A549 (cell line): Measurements from ENCODE around the gene GAA. TPM values are rescaled to one million over a fixed set of nuclear protein-coding genes. Genes with fewer than 3 reads are reported as not detected.

Experiments used
- ATAC-seq, 2 experiments: fragments of 200-7000 bp in 1 of 2; fragments of >200 bp in 1 of 2; cut with Nextera tagmentation in 1 of 2; cut with Tn5 transposase in 1 of 2; 3 replicates each; pipeline versions ENCODE4 v1.8.0 to v1.9.1; 2018 to 2020; ENCODE audit warnings: mild to moderate bottlenecking in 1 of 2, moderate library complexity in 1 of 2
- CTCF ChIA-PET: fragments of 300-600 bp; sonication (Branson Sonifier 250); formaldehyde crosslinking; extraction: SDS; loops from one replicate; lab custom pipeline; 2021; ENCODE audit warnings: antibody characterized with exemption, inconsistent platforms; lab: Yijun Ruan, JAX
- POLR2A ChIA-PET: fragments of 350-600 bp; formaldehyde crosslinking; extraction: SDS; loops from one replicate; lab custom pipeline; 2021; ENCODE audit warnings: antibody characterized with exemption, inconsistent platforms; lab: Yijun Ruan, JAX
- DNase-seq, 2 experiments: peaks; one replicate each; pipeline versions ENCODE4 v3.0.0 to v3.0.0-alpha.2; 2011 to 2016; ENCODE audit warnings: low read depth in 1 of 2, low spot score in 1 of 2
- FAIRE-seq: peaks from 2 replicates; lab custom pipeline; 2011; peaks lifted over from hg19 to GRCh38; lab: Jason Lieb, UNC
- H3K27ac ChIP-seq, 2 experiments: fragments of >200 bp; sonication (Bioruptor Twin); formaldehyde crosslinking; 3 replicates each; pipeline ENCODE4 v1.5.1; 2016 to 2017
- H3K4me1 ChIP-seq: fragments of >200 bp; sonication (Bioruptor Twin); formaldehyde crosslinking; 3 replicates; pipeline ENCODE4 v1.6.1; 2016
- H3K4me2 ChIP-seq: fragments of >200 bp; sonication (Bioruptor Twin); formaldehyde crosslinking; 3 replicates; pipeline ENCODE4 v1.6.1; 2016
- H3K4me3 ChIP-seq: fragments of >200 bp; sonication (Bioruptor Twin); formaldehyde crosslinking; 3 replicates; pipeline ENCODE4 v1.5.1; 2016
- H3K9me3 ChIP-seq: fragments of >200 bp; sonication (Bioruptor Twin); formaldehyde crosslinking; 3 replicates; pipeline ENCODE4 v1.6.1; 2016
- CBX2 ChIP-seq: fragments of 200-600 bp; sonication (generic); IDR thresholded peaks from 2 replicates; pipeline ENCODE4 v1.6.1; 2016; ENCODE audit warnings: low read depth, mild to moderate bottlenecking, borderline replicate concordance
- CBX8 ChIP-seq: fragments of 200-600 bp; sonication (generic); IDR thresholded peaks from 2 replicates; pipeline ENCODE4 v1.6.1; 2016
- CHD2 ChIP-seq: fragments of 150-350 bp; IDR thresholded peaks from 2 replicates; pipeline ENCODE4 v1.6.1; 2014; ENCODE audit warnings: low read length; ENCODE audit not compliant: partially characterized antibody
- EHMT2 ChIP-seq: fragments of 200-600 bp; sonication (generic); IDR thresholded peaks from 2 replicates; pipeline ENCODE4 v1.6.1; 2016; ENCODE audit warnings: antibody characterized with exemption, low read depth, mild to moderate bottlenecking, moderate library complexity
- EP300 ChIP-seq, 2 experiments: fragments of >200 bp; sonication (Bioruptor Twin); formaldehyde crosslinking; IDR thresholded peaks; 2 replicates in 1 of 2; 3 replicates in 1 of 2; pipeline ENCODE4 v1.6.1; 2016 to 2017
- ESRRA ChIP-seq: fragments of 150-350 bp; IDR thresholded peaks from 2 replicates; pipeline ENCODE4 v1.6.1; 2014; ENCODE audit warnings: mild to moderate bottlenecking, low read length, borderline replicate concordance
- FOSB ChIP-seq: fragments of 250-450 bp; sonication (Bioruptor Pico); IDR thresholded peaks from 2 replicates; pipeline ENCODE4 v1.5.0; 2020; ENCODE audit warnings: mild to moderate bottlenecking, moderate library complexity
- FOSL2 ChIP-seq, 2 experiments: fragments of 450-650 bp in 1 of 2; fragments of >200 bp in 1 of 2; sonication (Bioruptor Twin) in 1 of 2; formaldehyde crosslinking; IDR thresholded peaks; 2 replicates each; pipeline versions ENCODE4 v1.5.0 to v1.6.1; 2016 to 2020; ENCODE audit warnings: mild to moderate bottlenecking in 1 of 2, moderate library complexity in 1 of 2
- GATA3 ChIP-seq: IDR thresholded peaks from 2 replicates; pipeline ENCODE4 v1.6.1; 2012; ENCODE audit warnings: borderline replicate concordance
- HEYL ChIP-seq: fragments of 250-450 bp; sonication (Bioruptor Pico); IDR thresholded peaks from 2 replicates; pipeline ENCODE4 v1.8.0; 2021; ENCODE audit warnings: mild to moderate bottlenecking, moderate library complexity
- HOXA7 ChIP-seq: fragments of 250-450 bp; sonication (Bioruptor Pico); IDR thresholded peaks from 2 replicates; pipeline ENCODE4 v1.5.0; 2020; ENCODE audit warnings: mild to moderate bottlenecking, moderate library complexity
- HOXB13 ChIP-seq: fragments of 250-450 bp; sonication (Bioruptor Pico); IDR thresholded peaks from 2 replicates; pipeline ENCODE4 v1.5.0; 2020; ENCODE audit warnings: low read depth, mild to moderate bottlenecking, moderate library complexity
- HOXB5 ChIP-seq: fragments of 250-450 bp; sonication (Bioruptor Pico); IDR thresholded peaks from 2 replicates; pipeline ENCODE4 v1.5.0; 2020; ENCODE audit warnings: mild to moderate bottlenecking, moderate library complexity
- JUNB ChIP-seq: fragments of >200 bp; sonication (Bioruptor Twin); formaldehyde crosslinking; IDR thresholded peaks from 2 replicates; pipeline ENCODE4 v1.6.1; 2016
- KDM5A ChIP-seq: fragments of 200-600 bp; sonication (generic); IDR thresholded peaks from 2 replicates; pipeline ENCODE4 v1.6.1; 2016; ENCODE audit warnings: antibody characterized with exemption, mild to moderate bottlenecking
- NFE2L2 ChIP-seq: fragments of 150-350 bp; conservative IDR thresholded peaks from 2 replicates; pipeline ENCODE4 v1.6.1; 2014; ENCODE audit warnings: low read length
- POLR2A ChIP-seq: IDR thresholded peaks from 2 replicates; pipeline ENCODE4 v1.6.1; 2012; ENCODE audit warnings: mild to moderate bottlenecking, low read length
- POLR2AphosphoS2 ChIP-seq: conservative IDR thresholded peaks from 2 replicates; pipeline ENCODE4 v1.6.1; 2012; ENCODE audit warnings: low read length, improper control_type of control experiment, inconsistent platforms
- RAD21 ChIP-seq, 2 experiments: fragments of >200 bp in 1 of 2; sonication (Bioruptor Twin) in 1 of 2; formaldehyde crosslinking in 1 of 2; IDR thresholded peaks in 1 of 2; conservative IDR thresholded peaks in 1 of 2; 2 replicates in 1 of 2; 3 replicates in 1 of 2; pipeline ENCODE4 v1.6.1; 2012 to 2018; ENCODE audit warnings: inconsistent platforms in 1 of 2
- SMC3 ChIP-seq: fragments of >200 bp; sonication (Bioruptor Twin); formaldehyde crosslinking; IDR thresholded peaks from 3 replicates; pipeline ENCODE4 v1.6.1; 2018; ENCODE audit warnings: inconsistent platforms
- SREBF2 ChIP-seq: fragments of 450-650 bp; IDR thresholded peaks from 2 replicates; pipeline ENCODE4 v1.6.1; 2014; ENCODE audit warnings: mild to moderate bottlenecking, moderate library complexity
- TFCP2L1 ChIP-seq: fragments of 250-450 bp; sonication (Bioruptor Pico); IDR thresholded peaks from 2 replicates; pipeline ENCODE4 v1.5.0; 2021; ENCODE audit warnings: mild to moderate bottlenecking
- ZSCAN20 ChIP-seq: fragments of 250-450 bp; sonication (Bioruptor Pico); IDR thresholded peaks from 2 replicates; pipeline ENCODE4 v1.8.0; 2022; ENCODE audit warnings: mild to moderate bottlenecking, moderate library complexity
- WGBS: methylation state at CpG from one replicate; pipeline ENCODE4 v1.1.6; 2017; ENCODE audit errors: missing lambda C conversion rate; 5-methylcytosine and 5-hydroxymethylcytosine counted together
- polyA plus RNA-seq, 4 experiments: library from polyadenylated mRNA; depleted of rRNA in 3 of 4; stranded (reverse); fragments of >200 nt; fragmentation: RNase III in 1 of 4; extraction: RNeasy Plus Mini Kit Qiagen cat#74134 plus additional on column Dnase treatment in 1 of 4; gene quantifications; 2 replicates in 3 of 4; 3 replicates in 1 of 4; pipeline ENCODE4 v1.2.3, GENCODE V29; 2011 to 2017
- TF ChIP-seq, protein P1 (sequence below): fragments of 200-600 bp; sonication (generic); IDR thresholded peaks from 2 replicates; pipeline ENCODE4 v1.6.1; 2016; ENCODE audit warnings: antibody characterized with exemption, mild to moderate bottlenecking, moderate library complexity
- TF ChIP-seq, protein P2 (sequence below): fragments of 250-450 bp; sonication (Bioruptor Pico); IDR thresholded peaks from 2 replicates; pipeline ENCODE4 v1.5.0; 2020; ENCODE audit warnings: low read depth, mild to moderate bottlenecking, moderate library complexity
- TF ChIP-seq, protein P3 (sequence below): IDR thresholded peaks from 2 replicates; pipeline ENCODE4 v1.6.1; 2012
- TF ChIP-seq, protein P4 (sequence below): fragments of >200 bp; sonication (Bioruptor Twin); formaldehyde crosslinking; IDR thresholded peaks from 2 replicates; pipeline ENCODE4 v1.6.1; 2016

The GAA gene
- polyA plus RNA-seq, 2 of the 4 experiments (the other 2 are of a cell fraction): 5.7 to 47.4 TPM

DNA sequence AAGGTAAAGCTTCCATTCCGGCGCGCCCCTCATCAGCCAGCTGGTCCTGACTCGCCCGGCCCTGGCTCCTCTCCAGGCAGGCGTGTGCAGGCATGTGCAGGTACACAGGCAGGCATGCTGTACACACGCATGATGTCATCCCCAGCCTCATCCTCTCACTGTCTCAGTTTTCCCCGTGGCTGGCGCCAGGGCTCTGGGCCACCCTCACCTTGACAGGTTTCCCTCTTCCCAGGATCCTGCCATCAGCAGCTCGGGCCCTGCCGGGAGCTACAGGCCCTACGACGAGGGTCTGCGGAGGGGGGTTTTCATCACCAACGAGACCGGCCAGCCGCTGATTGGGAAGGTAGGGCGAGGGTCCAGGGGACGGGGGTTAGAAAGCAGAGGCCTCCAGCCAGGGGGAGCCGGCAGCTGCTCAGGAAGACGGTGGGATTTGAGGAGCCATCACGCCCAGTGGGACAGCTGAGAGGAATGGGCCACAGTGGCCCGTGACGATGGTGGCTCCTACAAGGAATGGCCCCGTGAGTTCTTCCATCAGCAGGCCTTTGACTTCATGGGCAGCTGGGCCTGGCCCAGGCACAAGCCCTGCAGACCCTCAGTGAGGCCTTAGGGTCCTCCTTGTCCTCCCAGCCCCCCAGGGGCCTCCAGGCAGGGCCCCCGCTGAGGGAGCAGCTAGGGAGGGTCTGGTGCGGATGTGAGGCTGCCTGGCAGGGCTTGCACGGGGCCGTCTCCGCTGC lies 8.5 kb downstream of the GAA start:
- Histone ChIP-seq H3K9me3 (no peaks in the 10 kb centered on the region), H3K4me1 (no peaks in the 10 kb centered on the region), H3K4me2 (no peak overlapping the region), H3K27ac (no peak overlapping the region), H3K4me3 (no peak overlapping the region)
- DNase-seq: no peak
- 89% methylated on average over 29 of the region's 30 CpGs for whole genome bisulfite sequencing
- ATAC-seq: no peak
- ChIA-PET POLR2A (no interaction called here), CTCF (interaction anchor here (1.0 to 11.7 kb wide), 5 partner anchors 9 to 104 kb away, joined by 3 to 99 read pairs (median 4); partner anchors contain the start of gene GAA)
- FAIRE-seq: no peak
- TF ChIP-seq EHMT2 (no peak), CBX8 (no peak), RAD21 (conservative IDR thresholded peaks at IDR 0.05 in 1 of 2, IDR thresholded peaks at IDR 0.05 in 1 of 2) (no peak), HOXB5 (CRISPR knock-in tag) (no peak), FOSL2 (IDR thresholded peaks at IDR 0.05) (no peak), FOSL2 (CRISPR knock-in tag; IDR thresholded peaks at IDR 0.05) (no peak), CHD2 (no peak), FOSB (CRISPR knock-in tag) (no peak), EP300 (IDR thresholded peaks at IDR 0.05) (no peak), SREBF2 (no peak)
- TF ChIP-seq, protein P1, sequence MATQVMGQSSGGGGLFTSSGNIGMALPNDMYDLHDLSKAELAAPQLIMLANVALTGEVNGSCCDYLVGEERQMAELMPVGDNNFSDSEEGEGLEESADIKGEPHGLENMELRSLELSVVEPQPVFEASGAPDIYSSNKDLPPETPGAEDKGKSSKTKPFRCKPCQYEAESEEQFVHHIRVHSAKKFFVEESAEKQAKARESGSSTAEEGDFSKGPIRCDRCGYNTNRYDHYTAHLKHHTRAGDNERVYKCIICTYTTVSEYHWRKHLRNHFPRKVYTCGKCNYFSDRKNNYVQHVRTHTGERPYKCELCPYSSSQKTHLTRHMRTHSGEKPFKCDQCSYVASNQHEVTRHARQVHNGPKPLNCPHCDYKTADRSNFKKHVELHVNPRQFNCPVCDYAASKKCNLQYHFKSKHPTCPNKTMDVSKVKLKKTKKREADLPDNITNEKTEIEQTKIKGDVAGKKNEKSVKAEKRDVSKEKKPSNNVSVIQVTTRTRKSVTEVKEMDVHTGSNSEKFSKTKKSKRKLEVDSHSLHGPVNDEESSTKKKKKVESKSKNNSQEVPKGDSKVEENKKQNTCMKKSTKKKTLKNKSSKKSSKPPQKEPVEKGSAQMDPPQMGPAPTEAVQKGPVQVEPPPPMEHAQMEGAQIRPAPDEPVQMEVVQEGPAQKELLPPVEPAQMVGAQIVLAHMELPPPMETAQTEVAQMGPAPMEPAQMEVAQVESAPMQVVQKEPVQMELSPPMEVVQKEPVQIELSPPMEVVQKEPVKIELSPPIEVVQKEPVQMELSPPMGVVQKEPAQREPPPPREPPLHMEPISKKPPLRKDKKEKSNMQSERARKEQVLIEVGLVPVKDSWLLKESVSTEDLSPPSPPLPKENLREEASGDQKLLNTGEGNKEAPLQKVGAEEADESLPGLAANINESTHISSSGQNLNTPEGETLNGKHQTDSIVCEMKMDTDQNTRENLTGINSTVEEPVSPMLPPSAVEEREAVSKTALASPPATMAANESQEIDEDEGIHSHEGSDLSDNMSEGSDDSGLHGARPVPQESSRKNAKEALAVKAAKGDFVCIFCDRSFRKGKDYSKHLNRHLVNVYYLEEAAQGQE: no peak

DNA sequence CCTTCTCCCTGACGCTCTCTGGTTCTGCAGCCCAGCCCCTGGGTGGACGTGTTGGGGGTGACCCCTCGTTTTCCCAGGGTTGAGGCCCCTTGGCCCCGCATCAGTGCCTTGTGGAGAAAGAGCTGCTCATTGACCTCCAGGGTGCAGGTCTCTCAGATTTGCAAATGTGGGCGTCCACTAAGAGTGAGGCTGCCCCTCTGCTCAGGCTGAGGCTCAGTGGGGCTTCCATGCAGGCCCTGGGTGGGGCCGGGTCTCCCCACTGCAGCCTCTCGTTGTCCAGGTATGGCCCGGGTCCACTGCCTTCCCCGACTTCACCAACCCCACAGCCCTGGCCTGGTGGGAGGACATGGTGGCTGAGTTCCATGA lies 9.0 kb downstream of the GAA start:
- H3K4me3 ChIP-seq: no peak overlapping the region
- 78% methylated on average over 7 of the region's 9 CpGs for WGBS
- TF ChIP-seq HEYL (CRISPR knock-in tag) (no peak), ZSCAN20 (CRISPR knock-in tag) (no peak), GATA3 (no peak), HOXB13 (CRISPR knock-in tag) (no peak), KDM5A (no peak), SMC3 (no peak), TFCP2L1 (no peak), EHMT2 (no peak), NFE2L2 (no peak), JUNB (no peak), CBX2 (no peak), POLR2AphosphoS2 (no peak), ESRRA (no peak), POLR2A (no peak), HOXA7 (CRISPR knock-in tag) (no peak)
- TF ChIP-seq, protein P2, sequence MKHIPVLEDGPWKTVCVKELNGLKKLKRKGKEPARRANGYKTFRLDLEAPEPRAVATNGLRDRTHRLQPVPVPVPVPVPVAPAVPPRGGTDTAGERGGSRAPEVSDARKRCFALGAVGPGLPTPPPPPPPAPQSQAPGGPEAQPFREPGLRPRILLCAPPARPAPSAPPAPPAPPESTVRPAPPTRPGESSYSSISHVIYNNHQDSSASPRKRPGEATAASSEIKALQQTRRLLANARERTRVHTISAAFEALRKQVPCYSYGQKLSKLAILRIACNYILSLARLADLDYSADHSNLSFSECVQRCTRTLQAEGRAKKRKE (CRISPR knock-in tag): no peak
- TF ChIP-seq, protein P3, sequence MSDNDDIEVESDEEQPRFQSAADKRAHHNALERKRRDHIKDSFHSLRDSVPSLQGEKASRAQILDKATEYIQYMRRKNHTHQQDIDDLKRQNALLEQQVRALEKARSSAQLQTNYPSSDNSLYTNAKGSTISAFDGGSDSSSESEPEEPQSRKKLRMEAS: no peak
- TF ChIP-seq, protein P4, sequence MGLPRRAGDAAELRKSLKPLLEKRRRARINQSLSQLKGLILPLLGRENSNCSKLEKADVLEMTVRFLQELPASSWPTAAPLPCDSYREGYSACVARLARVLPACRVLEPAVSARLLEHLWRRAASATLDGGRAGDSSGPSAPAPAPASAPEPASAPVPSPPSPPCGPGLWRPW: no peak
- DNase-seq (no peak), FAIRE-seq (no peak), ATAC-seq (no peak)
- CTCF ChIA-PET: interaction anchor here (1.0 to 11.7 kb wide), 4 partner anchors 10 to 105 kb away, joined by 3 to 99 read pairs (median 4); partner anchors contain the start of gene GAA
- H3K4me2 ChIP-seq: no peak overlapping the region
- POLR2A ChIA-PET: no interaction called here
- no peaks in the 10 kb centered on the region for H3K9me3 ChIP-seq
- H3K27ac ChIP-seq: no peak overlapping the region
- H3K4me1 ChIP-seq: no peaks in the 10 kb centered on the region
